Activated T-helper 9 cell treated with anti-CD3 and anti-CD28 coated beads, Interleukin-2, amount 50 U/mL, for 16 hours (primary cell): ENCODE results near the gene TOMM7.
"Not testable (repeated sequence)": the region's sequence is repeated elsewhere in the genome, so short reads cannot be mapped to it uniquely, and the experiment has no call there.

ENCODE experiments used
- DNase-seq: peaks from one replicate; pipeline ENCODE4 v3.0.0-alpha.2; 2020; ENCODE audit warnings: low read depth

The TOMM7 gene

GRCh38 chr7:22821702-22822485 lies 755 bp downstream of the TOMM7 start:
- no peak for DNase-seq

GRCh38 chr7:22819476-22819875 lies 3.2 kb downstream of the TOMM7 start:
- no peak for DNase-seq

- no peak for DNase-seq
Measured at GRCh38 chr7:22814261-22815208, 8.1 kb downstream of the TOMM7 start.

GRCh38 chr7:22812353-22812752 lies 10.3 kb downstream of the TOMM7 start:
- no peak for DNase-seq

- no peak for DNase-seq
Measured at GRCh38 chr7:22811746-22812280, 10.8 kb downstream of the TOMM7 start.

- DNase-seq = no peak
Measured at GRCh38 chr7:22810843-22811242, 11.8 kb downstream of the TOMM7 start.

GRCh38 chr7:22809902-22810642 lies 12.6 kb downstream of the TOMM7 start:
- no peak for DNase-seq

- DNase-seq = no peak
Measured at GRCh38 chr7:22808140-22808539, 14.5 kb downstream of the TOMM7 start.

- DNase-seq = no peak
Measured at GRCh38 chr7:22806752-22807151, 15.9 kb downstream of the TOMM7 start.

GRCh38 chr7:22805227-22805626 lies 17.4 kb downstream of the TOMM7 start:
- no peak for DNase-seq

- not testable (repeated sequence) for DNase-seq
Measured at GRCh38 chr7:22802831-22803230, 19.8 kb downstream of the TOMM7 start.

- no peak for DNase-seq
Measured at GRCh38 chr7:22802426-22802825, 20.2 kb downstream of the TOMM7 start.

GRCh38 chr7:22801912-22802311 lies 20.7 kb downstream of the TOMM7 start:
- DNase-seq = no peak

- DNase-seq = no peak
Measured at GRCh38 chr7:22799633-22800032, 23.0 kb downstream of the TOMM7 start.

GRCh38 chr7:22793593-22794462 lies 28.8 kb downstream of the TOMM7 start:
- no peak for DNase-seq

GRCh38 chr7:22791204-22792158 lies 31.2 kb downstream of the TOMM7 start:
- no peak for DNase-seq

- DNase-seq = not testable (repeated sequence)
Measured at GRCh38 chr7:22790640-22791039, 32.0 kb downstream of the TOMM7 start.

- DNase-seq = no peak
Measured at GRCh38 chr7:22787951-22788350, 34.7 kb downstream of the TOMM7 start.

GRCh38 chr7:22786290-22786932 lies 36.2 kb downstream of the TOMM7 start:
- DNase-seq = no peak
